ENCODE results near the gene MSI1. TPM values are rescaled to one million over a fixed set of nuclear protein-coding genes. Genes with fewer than 3 reads are reported as not detected.
A peak's percentile ranks its signal among the peaks of the same experiment; 100 is the strongest.

MSI1 gene
- total RNA-seq, 3 donors from 2014 or later, result 0.16 to 0.41 (median 0.25) TPM

- Mint-ChIP-seq H3K9me3 (no peaks in the 10 kb centered on the region), H3K27me3 (ENCODE audit: low read depth) (peaks cover 80% of the 10 kb centered on the region), H3K36me3 (ENCODE audit: insufficient read depth) (no peaks in the 10 kb centered on the region), H3K4me1 (ENCODE audit: low read depth) (peaks cover 19% of the 10 kb centered on the region), H3K4me3 (peak overlapping the region; percentile 58)
- ATAC-seq (peak; percentile 62 to 69), DNase-seq (no peak)
Observed at GRCh38 chr12:120367924-120368788, 808 bp downstream of the MSI1 start.

GRCh38 chr12:120367233-120367923 lies 1.6 kb downstream of the MSI1 start:
- H3K27me3 Mint-ChIP-seq (ENCODE audit: low read depth), result peaks cover 80% of the 10 kb centered on the region
- ATAC-seq, result no peak
- H3K4me3 Mint-ChIP-seq, result peak overlapping the region; percentile 58
- no peaks in the 10 kb centered on the region for H3K9me3 Mint-ChIP-seq
- no peaks in the 10 kb centered on the region for H3K36me3 Mint-ChIP-seq (ENCODE audit: insufficient read depth)
- H3K4me1 Mint-ChIP-seq (ENCODE audit: low read depth), result peaks cover 19% of the 10 kb centered on the region
- no peak for DNase-seq

- no peaks in the 10 kb centered on the region for H3K36me3 Mint-ChIP-seq (ENCODE audit: insufficient read depth)
- H3K9me3 Mint-ChIP-seq, result no peaks in the 10 kb centered on the region
- peaks cover 19% of the 10 kb centered on the region for H3K4me1 Mint-ChIP-seq (ENCODE audit: low read depth)
- H3K27me3 Mint-ChIP-seq (ENCODE audit: low read depth), result peaks cover 80% of the 10 kb centered on the region
- no peak for DNase-seq
- H3K4me3 Mint-ChIP-seq, result no peak overlapping the region
- ATAC-seq, result no peak
Observed at GRCh38 chr12:120366845-120367232, 2.1 kb downstream of the MSI1 start.

- DNase-seq (no peak), ATAC-seq (no peak)
- Mint-ChIP-seq H3K36me3 (ENCODE audit: insufficient read depth) (no peaks in the 10 kb centered on the region), H3K4me1 (ENCODE audit: low read depth) (peaks cover 19% of the 10 kb centered on the region), H3K9me3 (no peaks in the 10 kb centered on the region), H3K4me3 (no peak overlapping the region), H3K27me3 (ENCODE audit: low read depth) (peaks cover 75% of the 10 kb centered on the region)
Observed at GRCh38 chr12:120366341-120366705, 2.6 kb downstream of the MSI1 start.

- Mint-ChIP-seq H3K27me3 (ENCODE audit: low read depth) (peaks cover 75% of the 10 kb centered on the region), H3K4me1 (ENCODE audit: low read depth) (peaks cover 19% of the 10 kb centered on the region), H3K36me3 (ENCODE audit: insufficient read depth) (no peaks in the 10 kb centered on the region), H3K4me3 (no peak overlapping the region), H3K9me3 (no peaks in the 10 kb centered on the region)
- DNase-seq (no peak), ATAC-seq (no peak)
Observed at GRCh38 chr12:120365675-120366340, 3.2 kb downstream of the MSI1 start.

- no peak for DNase-seq
- peaks cover 8% of the 10 kb centered on the region for H3K4me1 Mint-ChIP-seq (ENCODE audit: low read depth)
- peaks cover 75% of the 10 kb centered on the region for H3K27me3 Mint-ChIP-seq (ENCODE audit: low read depth)
- no peak for ATAC-seq
- H3K4me3 Mint-ChIP-seq, result no peak overlapping the region
- H3K9me3 Mint-ChIP-seq, result no peaks in the 10 kb centered on the region
- H3K36me3 Mint-ChIP-seq (ENCODE audit: insufficient read depth), result no peaks in the 10 kb centered on the region
Observed at GRCh38 chr12:120364487-120364886, 4.5 kb downstream of the MSI1 start.

GRCh38 chr12:120363274-120363855 lies 5.6 kb downstream of the MSI1 start:
- ATAC-seq (no peak), DNase-seq (no peak)
- no peaks in the 10 kb centered on the region for H3K36me3 Mint-ChIP-seq (ENCODE audit: insufficient read depth)
- H3K4me3 Mint-ChIP-seq, result no peak overlapping the region
- H3K27me3 Mint-ChIP-seq (ENCODE audit: low read depth), result peaks cover 78% of the 10 kb centered on the region
- H3K4me1 Mint-ChIP-seq (ENCODE audit: low read depth), result peaks cover 7% of the 10 kb centered on the region
- no peaks in the 10 kb centered on the region for H3K9me3 Mint-ChIP-seq

- ATAC-seq (no peak), DNase-seq (no peak)
- Mint-ChIP-seq H3K27me3 (ENCODE audit: low read depth) (peaks cover 82% of the 10 kb centered on the region), H3K9me3 (no peaks in the 10 kb centered on the region), H3K4me1 (ENCODE audit: low read depth) (peaks cover 4% of the 10 kb centered on the region), H3K4me3 (no peak overlapping the region), H3K36me3 (ENCODE audit: insufficient read depth) (no peaks in the 10 kb centered on the region)
Observed at GRCh38 chr12:120362516-120363273, 6.3 kb downstream of the MSI1 start.

GRCh38 chr12:120361506-120362208 lies 7.3 kb downstream of the MSI1 start:
- DNase-seq (no peak), ATAC-seq (peak; percentile 22 to 47)
- no peaks in the 10 kb centered on the region for H3K36me3 Mint-ChIP-seq (ENCODE audit: insufficient read depth)
- H3K27me3 Mint-ChIP-seq (ENCODE audit: low read depth), result peaks cover 74% of the 10 kb centered on the region
- no peaks in the 10 kb centered on the region for H3K9me3 Mint-ChIP-seq
- no peaks in the 10 kb centered on the region for H3K4me1 Mint-ChIP-seq (ENCODE audit: low read depth)
- H3K4me3 Mint-ChIP-seq, result no peak overlapping the region

GRCh38 chr12:120359128-120359527 lies 9.8 kb downstream of the MSI1 start:
- H3K36me3 Mint-ChIP-seq (ENCODE audit: insufficient read depth), result no peaks in the 10 kb centered on the region
- H3K4me3 Mint-ChIP-seq, result no peak overlapping the region
- no peak for DNase-seq
- no peaks in the 10 kb centered on the region for H3K9me3 Mint-ChIP-seq
- ATAC-seq, result no peak
- H3K4me1 Mint-ChIP-seq (ENCODE audit: low read depth), result no peaks in the 10 kb centered on the region
- H3K27me3 Mint-ChIP-seq (ENCODE audit: low read depth), result peaks cover 55% of the 10 kb centered on the region

- Mint-ChIP-seq H3K4me1 (ENCODE audit: low read depth) (no peaks in the 10 kb centered on the region), H3K36me3 (ENCODE audit: insufficient read depth) (no peaks in the 10 kb centered on the region), H3K4me3 (no peak overlapping the region), H3K9me3 (no peaks in the 10 kb centered on the region), H3K27me3 (ENCODE audit: low read depth) (peaks cover 51% of the 10 kb centered on the region)
- DNase-seq, result no peak
- ATAC-seq, result no peak
Observed at GRCh38 chr12:120358412-120359100, 10.4 kb downstream of the MSI1 start.

- H3K27me3 Mint-ChIP-seq (ENCODE audit: low read depth), result peaks cover 39% of the 10 kb centered on the region
- no peaks in the 10 kb centered on the region for H3K36me3 Mint-ChIP-seq (ENCODE audit: insufficient read depth)
- H3K4me3 Mint-ChIP-seq, result no peak overlapping the region
Observed at GRCh38 chr12:120357104-120357503, 11.9 kb downstream of the MSI1 start.

GRCh38 chr12:120356567-120357030 lies 12.4 kb downstream of the MSI1 start:
- peak; percentile 76 for DNase-seq
- no peak overlapping the region for H3K4me3 Mint-ChIP-seq
- ATAC-seq, result peak; percentile 94 to 98

More at GRCh38 chr12:120357104-120357503, 11.9 kb downstream of the MSI1 start:
- no peaks in the 10 kb centered on the region for H3K9me3 Mint-ChIP-seq
- DNase-seq (no peak), ATAC-seq (no peak)
- no peaks in the 10 kb centered on the region for H3K4me1 Mint-ChIP-seq (ENCODE audit: low read depth)

More at GRCh38 chr12:120356567-120357030, 12.4 kb downstream of the MSI1 start:
- peaks cover 37% of the 10 kb centered on the region for H3K27me3 Mint-ChIP-seq (ENCODE audit: low read depth)
- H3K36me3 Mint-ChIP-seq (ENCODE audit: insufficient read depth), result no peaks in the 10 kb centered on the region
- no peaks in the 10 kb centered on the region for H3K9me3 Mint-ChIP-seq
- no peaks in the 10 kb centered on the region for H3K4me1 Mint-ChIP-seq (ENCODE audit: low read depth)

Data from activated T-cell treated with anti-CD3 and anti-CD28 coated beads, Interleukin-2, amount 50 U/mL, for 4 hours (primary cell).